Measurements from ENCODE around the gene FAHD2B.
"Not testable (repeated sequence)": the region's sequence is repeated elsewhere in the genome, so short reads cannot be mapped to it uniquely, and the experiment has no call there.

The FAHD2B gene

DNA sequence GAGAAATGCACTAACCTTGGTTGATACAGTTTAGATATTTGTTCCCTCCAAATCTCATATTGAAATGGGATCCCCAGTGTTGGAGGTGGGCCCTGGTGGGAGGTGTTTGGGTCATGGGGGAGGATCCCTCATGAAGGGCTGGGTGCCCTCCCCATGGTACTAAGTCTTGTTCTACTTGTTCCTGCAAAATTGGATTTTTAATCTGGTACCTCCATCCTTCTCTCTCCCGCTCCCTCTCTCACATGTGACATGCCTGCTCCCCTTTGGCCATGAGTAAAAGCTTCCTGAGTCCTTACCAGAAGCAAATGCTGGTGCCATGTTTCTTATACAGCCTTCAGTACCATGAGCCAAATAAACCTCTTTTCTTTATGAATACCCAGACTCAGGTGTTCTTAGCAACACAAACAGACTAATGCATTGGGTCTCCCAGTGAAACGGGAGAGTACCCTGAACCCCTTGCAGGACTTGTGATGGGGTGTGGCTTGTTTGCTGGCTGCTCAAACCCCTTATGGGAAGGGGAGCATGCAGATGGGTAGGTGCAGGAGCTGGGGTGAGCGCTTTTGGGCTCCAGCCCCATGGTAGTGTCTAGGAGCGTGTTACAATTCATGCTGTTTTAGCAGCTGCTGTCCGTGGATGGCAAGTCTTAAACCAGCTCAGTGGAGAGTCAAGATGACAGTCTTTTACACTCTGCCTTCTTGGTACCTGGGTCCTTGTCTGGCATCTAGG lies 27.2 kb downstream of the FAHD2B start:
- DNase-seq: no peak

DNA sequence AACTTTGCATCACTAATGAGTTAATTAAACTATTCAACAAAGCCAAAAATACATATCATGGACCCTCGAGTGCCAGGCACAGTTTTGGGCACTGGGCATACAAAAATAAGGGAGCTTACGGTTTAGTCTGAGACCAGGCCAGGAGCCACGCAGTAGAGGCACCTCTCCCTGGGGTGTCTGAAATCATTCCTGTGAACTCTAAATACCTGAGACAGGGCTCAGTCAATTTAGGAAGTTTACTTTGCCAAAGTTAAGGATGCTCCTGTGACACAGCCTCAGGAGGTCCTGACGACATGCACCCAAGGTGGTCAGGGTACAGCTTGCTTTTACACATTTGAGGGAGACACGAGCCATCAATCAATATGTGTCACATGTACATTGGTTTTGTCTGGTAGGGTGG lies 28.7 kb downstream of the FAHD2B start:
- not testable (repeated sequence) for DNase-seq

DNA sequence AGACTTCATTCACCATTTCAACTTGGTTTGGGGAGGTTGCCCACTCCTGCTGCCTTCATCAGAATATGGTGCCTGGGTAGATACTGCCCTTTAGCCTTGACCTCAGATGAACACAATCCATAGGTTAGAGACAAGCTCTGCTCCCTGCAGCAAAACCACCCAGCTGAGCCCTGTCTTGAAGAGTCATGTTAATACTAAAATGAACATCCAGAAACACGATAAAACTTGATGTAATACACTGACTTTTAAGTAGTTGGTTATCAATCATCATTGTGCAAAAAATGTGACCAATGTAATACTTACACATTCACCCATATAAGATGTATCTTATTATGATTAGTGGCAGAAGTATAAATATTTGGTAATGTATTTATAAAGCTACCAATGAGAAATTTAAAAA lies 32.7 kb downstream of the FAHD2B start:
- not testable (repeated sequence) for DNase-seq

DNA sequence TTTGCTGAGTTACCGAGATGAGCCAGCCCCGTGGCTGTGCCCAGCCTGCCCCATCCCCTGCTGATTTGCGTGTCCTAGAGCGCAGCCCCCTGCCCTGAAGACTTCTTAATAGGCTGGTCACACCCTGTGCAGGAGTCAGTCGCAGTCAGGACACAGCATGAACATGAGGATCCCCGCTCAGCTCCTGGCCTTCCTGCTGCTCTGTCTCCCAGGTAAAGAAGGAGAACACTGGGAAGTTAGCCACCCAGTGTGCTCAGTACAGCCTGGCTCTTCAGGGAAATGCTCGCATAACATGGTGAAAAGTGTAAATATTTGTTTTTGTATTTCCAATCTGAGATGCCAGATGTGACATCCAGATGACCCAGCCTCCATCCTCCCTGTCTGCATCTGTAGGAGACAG lies 34.9 kb downstream of the FAHD2B start:
- DNase-seq: not testable (repeated sequence)

DNA sequence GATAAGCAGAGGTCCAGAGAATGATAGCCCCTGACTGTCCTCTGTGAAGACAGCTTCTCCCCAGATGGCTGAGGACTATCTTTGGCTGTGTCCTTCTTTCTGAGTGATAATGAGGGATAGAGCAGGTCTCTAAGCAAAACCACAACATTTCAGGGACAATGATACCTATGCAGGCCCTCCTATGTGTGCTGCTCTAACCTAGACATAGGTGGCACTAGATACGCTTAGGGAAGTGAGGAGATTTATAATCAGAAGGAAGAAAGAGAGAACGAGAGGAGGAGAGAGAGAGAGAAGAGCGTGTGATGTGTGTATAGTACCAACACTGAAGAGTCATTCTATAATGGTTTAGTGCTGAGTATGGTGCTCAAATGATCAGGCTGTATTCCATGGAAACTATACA lies 38.5 kb downstream of the FAHD2B start:
- not testable (repeated sequence) for DNase-seq

DNA sequence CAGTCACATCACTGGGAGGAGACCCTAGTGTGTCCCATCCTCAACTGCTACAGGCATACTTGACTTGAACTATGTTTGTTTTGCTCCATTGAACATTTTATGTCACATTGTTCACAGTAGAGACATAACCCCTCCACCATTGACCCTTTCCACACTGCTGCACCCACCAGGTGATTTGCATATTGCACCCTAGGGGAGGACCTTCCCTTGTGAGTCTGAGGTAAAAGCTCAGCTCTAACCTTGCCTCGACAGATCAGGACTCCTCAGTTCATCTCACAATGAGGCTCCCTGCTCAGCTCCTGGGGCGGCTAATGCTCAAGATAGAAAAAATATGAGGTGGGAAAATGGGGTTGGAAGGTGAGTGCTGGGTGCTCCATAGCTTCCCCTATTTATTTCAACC lies 44.6 kb downstream of the FAHD2B start:
- DNase-seq: not testable (repeated sequence)

DNA sequence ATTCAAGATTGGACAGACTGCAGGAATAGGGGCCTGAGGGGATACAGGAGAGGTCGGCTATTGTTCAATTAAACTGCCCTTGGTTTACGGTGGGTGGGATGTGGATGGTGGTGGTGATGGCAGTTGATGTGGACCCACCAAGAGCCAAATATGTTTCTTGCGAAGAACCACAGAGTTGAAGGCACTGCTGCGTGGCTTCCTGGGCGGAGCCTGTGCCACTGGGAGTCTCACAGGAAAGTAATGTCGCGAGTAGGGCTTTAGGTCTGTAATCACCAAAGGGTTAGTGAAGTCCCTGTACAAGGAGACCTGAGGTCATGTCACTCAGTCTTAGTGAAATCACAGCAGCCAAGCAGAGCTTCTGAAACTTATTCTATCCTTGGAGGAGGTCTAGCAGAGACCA lies 46.2 kb downstream of the FAHD2B start:
- DNase-seq: not testable (repeated sequence)

DNA sequence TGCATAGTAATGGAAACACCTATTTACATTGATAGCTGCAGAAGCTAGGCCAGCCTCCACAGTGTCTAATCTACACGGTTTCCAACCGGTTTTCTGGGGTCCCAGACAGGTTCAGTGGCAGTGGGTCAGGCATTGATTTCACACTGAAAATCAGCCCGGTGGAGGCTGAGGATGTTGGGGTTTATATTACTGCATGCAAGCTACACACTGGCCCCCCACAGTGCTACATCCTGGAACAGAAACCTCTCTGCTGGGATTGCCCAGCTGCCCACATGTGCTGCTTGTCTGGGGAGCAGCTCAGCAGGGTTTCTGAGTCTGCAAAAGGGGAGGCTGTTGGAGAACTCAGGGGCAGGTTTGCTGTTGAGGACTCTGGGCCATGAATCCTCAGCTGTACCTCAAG lies 48.0 kb downstream of the FAHD2B start:
- DNase-seq: not testable (repeated sequence)

DNA sequence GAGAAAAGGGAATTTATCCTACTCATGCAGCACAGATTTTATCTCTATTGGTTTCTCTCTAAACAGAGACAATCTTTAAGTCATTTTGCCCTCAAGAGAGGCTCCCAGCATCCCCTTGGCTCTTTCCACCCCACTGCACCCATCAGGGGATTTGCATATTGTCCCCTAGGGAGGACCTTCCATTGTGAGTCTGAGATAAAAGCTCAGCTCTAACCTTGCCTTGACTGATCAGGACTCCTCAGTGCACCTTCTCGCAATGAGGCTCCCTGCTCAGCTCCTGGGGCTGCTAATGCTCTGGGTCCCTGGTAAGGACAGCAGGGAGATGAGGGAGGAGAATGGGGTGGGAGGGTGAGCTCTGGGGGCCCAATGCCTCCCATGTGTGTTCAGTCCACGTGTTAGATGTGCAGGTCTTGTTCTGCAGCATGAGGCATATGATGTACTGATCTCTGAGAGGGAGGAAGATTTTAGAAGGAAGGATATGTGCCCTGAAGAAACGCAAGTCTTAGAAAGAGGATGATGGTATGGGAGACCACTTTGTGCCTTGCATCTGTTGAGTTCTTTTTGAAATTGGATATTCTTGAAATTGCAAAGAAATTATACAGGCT lies 48.7 kb downstream of the FAHD2B start:
- not testable (repeated sequence) for DNase-seq
